Measurements from ENCODE around the gene ZCCHC13.
"Not testable (repeated sequence)": the region's sequence is repeated elsewhere in the genome, so short reads cannot be mapped to it uniquely, and the experiment has no call there.

Gene ZCCHC13

DNA sequence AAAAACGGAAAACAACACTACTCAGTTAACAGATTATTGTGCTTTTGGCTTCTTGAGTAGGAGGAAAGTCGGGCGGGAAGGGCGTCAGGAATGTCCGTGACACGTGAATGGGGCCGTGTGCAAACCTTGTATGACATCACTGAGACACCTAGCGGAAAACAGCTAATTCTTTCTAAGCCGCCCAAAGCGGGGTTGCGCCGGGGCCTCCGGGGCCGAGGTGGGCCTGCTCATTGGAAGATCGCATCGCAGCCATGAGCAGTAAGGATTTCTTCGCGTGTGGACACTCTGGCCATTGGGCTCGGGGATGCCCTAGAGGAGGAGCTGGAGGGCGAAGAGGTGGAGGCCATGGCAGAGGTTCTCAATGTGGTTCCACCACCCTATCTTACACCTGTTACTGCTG lies at the start of gene ZCCHC13:
TSS of gene ZCCHC13 (plus strand) at position 165 of the 400 bp plus-strand sequence. CDS start at position 252, 87 bp downstream.
- DNase-seq (ENCODE audit: low spot score) = no peak

DNA sequence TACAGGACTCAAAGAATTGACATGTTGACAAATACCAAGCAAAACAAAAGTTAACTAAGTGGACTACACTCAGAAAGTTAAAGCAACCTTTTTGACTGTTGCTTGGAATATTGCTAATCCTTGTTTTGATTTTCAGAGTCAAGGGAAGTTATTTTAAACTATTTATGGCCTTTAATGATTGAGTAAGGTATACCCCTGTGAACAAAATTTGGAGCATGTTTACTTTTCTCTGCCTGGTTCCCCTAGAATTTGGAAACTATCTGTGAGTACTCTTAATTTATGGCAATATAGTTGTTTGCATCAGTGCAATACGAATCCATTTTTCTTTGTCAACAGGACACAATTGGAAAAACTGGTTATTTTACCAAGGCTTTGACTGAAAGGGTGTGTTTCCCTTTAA lies 45.9 kb upstream of the ZCCHC13 start:
- not testable (repeated sequence) for DNase-seq (ENCODE audit: low spot score)

DNA sequence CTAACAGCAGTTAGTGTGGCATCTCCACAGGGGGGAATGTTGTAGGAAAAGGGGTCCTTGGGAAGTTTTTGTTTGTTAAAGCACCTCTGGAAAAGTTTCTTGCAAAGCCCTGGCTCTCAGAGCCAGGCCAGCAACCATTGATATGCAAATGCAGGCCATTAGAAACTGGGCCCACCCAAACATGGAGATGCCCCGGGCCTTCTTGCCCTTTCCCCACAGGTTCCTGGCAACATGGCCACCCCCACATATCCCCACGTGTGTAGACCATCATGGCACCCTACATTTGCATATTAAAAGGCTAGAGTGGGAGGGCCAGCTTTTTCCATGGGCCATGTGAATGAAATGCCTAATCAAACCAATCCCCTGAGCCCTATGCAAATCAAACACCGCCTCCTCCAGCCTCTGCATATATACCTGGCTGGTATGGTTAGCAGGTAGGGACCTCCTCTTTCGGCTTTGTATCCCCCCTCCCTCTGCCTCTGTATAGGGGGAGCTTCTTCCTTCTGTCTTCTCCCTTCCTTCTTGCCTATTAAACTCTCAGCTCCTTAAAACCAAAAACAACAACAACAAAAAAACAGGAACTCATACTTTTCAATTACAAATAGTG lies 44.0 kb upstream of the ZCCHC13 start:
- peak; percentile 8 for DNase-seq (ENCODE audit: low spot score)

DNA sequence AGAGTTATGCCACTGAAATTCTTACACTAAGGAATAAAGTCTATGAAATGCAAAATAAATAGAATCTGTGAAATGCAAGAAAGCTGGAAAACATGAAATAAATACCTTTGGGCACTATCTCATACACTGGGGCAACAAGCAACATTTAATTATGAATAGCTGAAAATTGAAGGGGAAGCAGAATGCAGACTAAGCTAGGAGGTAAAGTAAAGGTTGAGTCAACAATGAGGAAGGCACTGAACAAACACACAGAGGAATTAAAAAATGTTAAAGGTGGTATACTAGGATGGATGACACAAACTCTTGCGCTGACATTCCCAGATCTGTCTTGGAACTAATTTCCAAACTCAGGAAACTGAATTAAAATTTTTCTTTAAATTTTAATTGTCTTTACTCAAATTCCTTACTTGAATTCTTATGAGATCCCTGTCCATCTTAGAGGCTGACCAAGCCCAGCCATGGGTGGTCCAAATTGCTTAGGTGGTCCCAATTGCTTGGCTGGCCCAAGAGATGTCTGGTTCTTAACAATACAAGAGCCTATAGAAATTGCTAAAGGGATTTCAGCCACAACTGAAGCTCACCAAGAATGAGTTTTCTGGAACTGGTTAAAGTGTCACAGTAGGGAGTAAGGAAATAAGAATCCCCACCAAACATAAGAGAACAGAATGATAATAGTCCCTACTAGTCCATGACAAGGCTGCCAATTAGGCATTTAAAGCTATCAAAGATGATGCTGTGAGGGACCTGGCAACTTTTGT lies 41.3 kb upstream of the ZCCHC13 start:
- no peak for DNase-seq (ENCODE audit: low spot score)

DNA sequence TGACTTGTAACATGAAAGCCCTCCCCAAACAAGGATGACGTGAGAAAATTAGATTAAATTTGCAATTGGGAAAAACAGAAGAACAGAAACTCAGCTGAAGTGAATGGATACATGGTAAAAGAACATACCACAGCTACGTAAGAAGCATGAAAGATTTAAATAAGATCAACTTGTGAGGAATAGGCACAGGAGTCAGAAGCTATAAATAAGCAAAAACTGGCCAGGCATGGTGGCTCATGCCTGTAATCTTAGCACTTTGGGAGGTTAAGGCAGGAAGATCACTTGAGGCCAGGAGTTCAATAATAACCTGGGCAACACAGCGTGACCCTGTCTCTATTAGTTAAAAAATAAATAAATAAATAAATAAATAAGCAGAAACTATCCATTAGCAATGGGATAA lies 33.6 kb upstream of the ZCCHC13 start:
- no peak for DNase-seq (ENCODE audit: low spot score)

DNA sequence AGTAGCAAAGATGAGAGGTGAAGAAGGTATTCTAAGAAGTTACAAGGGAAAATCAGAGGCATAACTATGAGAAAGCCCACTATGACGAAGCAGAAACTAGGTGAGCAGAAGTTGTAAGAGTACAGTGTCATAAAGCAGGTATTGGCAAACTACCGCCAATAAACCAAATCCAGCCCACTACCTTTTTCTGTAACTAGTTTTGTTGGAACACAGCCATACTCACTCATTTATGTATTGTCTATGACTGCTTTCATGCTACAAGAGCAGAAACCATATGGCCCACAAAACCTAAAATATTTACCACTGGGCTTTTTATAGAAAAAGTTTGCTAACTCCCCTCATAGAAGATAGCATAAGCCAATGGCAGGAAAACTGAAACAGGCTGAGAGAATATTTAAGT lies 31.8 kb upstream of the ZCCHC13 start:
- DNase-seq (ENCODE audit: low spot score) = no peak

DNA sequence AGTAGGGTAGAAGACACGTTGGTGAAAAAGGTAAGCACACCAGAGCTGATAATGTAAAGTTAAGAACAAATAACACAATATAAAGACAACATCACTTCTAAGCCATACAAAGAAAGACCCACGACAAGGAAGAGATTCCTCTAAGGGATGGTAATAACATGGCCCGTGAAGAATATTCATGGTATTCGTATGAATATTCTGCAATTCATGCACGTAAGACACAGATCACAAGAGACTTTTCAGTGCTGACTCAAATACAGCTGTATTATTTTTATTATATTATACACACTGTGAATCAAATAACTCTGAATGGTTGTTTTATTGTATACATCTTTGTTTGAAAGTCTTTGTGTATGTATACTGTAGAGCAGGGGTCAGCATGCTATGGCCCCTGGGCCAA lies 29.5 kb upstream of the ZCCHC13 start:
- DNase-seq (ENCODE audit: low spot score) = no peak

DNA sequence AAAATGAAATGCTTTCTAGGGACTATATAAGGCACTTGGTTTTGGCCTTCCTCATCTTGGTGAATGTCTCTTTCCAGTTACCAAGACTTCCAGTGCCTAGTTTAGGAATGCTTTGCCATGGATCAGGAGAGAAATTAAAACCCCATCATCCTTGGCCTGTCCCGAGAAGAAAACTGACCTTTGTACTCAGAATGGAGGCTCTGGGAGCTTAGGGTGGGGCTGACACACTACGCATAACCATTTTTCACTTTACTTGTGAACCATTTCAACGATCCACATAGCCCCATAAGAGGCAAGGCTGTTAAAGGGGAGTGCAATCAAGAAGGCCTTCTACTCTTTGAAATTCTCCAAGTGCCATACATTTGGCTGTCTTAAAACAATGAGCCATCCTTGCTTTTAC lies 26.7 kb upstream of the ZCCHC13 start:
- DNase-seq (ENCODE audit: low spot score) = no peak

DNA sequence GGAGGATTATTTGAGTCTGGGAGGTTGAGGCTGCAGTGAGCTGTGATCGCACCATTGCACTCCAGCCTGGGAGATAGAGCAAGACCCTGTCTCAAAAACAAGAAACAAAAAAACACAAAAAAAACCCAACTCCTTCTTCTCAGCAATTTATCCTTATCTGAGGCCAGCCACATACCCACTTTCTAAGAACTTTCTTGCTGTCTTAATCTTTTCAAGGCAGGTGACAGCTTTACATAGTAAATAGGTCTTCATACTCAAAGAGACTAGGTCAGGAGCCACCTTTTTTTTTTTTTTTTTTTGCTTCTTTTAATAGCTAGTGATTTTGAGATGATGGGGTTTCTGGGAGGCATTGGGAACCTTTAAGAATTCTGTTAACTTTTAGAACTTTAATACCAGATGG lies 26.1 kb upstream of the ZCCHC13 start:
- no peak for DNase-seq (ENCODE audit: low spot score)

DNA sequence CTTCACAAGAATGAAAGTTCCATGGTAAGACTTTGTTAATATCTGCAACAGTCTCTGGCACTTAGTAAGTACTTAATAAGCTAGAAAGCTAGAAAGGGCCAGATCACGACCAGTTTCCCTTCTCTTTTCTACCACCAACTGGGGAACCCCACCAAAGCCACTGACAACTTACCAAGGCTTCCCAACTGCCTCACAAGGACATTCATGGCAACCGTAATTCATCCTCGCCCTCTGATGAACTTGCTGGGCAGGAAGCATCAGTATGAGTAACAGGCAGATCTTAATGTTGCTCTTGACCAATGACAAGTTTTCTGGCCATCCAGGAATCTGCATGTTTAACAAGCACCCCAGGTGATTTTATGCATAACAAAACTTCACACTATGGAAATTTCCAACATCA lies 23.2 kb upstream of the ZCCHC13 start:
- no peak for DNase-seq (ENCODE audit: low spot score)

DNA sequence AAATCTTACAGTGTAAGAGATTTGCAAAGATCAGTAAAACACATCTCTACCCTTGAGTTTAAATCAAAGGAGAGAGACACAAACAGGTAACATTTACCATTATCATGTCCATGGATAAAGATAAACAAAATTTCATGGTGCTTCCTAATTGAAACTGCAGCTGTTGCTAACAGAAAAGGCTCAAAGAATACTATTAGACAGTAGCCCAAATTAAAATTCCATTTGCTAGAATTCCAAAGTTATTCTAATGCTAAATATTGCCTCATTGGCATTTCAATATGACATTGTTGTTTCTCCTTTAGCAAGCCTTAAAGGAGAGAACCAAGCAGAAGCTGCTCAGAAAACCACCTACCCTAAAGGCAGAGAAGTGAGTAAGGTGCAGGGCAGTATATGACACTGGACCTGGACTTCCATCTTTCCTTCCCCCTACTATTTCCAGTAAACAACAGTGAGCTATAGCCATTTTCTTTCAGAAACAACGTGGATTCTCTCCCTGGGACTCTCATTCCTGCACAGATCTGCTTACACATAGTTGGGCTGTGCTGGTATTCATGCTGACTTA lies 19.5 kb upstream of the ZCCHC13 start:
- DNase-seq (ENCODE audit: low spot score) = no peak

DNA sequence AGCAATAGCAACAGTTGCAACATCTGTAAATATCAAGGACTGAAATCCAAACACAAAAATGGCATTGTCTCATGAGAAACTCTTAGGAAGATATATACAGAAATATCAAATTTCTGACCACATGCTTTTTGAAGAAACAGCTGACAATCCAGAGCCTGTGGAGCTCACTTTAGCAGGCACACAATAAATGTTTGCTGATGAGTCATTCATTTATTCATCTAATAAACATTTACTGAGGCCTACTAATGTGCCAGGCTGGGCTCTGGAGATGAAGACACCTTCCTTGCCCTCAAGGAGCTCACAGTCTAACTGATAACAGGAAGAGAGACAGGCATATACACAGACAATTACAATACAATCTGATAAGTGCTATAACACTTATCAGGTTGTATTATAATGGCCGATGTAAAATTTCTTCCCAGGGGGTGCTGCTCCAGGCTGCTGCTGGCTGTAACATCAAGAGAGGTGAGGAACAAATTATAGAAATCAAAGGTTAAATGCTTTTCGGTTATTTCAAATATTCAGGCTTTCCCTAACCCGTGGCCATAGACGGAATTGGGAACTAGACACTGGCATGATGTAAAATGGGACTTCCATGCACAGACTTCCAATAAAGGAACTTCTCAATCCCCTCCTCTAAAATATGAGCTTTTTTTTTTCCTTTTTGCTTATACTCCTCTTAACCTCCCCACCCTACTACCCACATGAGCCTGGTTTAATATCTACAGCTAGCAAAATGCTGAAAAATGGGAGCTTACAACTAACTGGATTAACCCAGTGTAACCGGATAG lies 16.8 kb upstream of the ZCCHC13 start:
- no peak for DNase-seq (ENCODE audit: low spot score)

DNA sequence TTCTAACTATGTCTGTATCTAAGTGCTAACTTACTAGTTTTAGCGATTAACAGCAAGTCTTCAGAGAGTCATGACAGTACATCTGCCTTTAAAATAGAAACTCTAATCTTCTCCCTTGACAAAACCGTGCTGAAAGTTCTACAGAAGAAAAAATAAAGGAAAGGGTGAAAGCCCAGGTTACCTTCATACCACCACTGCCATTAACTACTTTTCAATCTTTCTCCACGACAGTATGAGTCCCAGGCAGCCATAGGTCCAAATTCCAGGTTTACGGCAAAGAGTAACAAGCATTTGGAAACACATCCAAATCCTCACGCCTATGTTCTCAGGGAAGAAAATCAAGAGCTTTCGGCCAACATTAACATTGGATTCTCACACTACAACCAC lies 12.4 kb upstream of the ZCCHC13 start:
- DNase-seq (ENCODE audit: low spot score) = no peak

DNA sequence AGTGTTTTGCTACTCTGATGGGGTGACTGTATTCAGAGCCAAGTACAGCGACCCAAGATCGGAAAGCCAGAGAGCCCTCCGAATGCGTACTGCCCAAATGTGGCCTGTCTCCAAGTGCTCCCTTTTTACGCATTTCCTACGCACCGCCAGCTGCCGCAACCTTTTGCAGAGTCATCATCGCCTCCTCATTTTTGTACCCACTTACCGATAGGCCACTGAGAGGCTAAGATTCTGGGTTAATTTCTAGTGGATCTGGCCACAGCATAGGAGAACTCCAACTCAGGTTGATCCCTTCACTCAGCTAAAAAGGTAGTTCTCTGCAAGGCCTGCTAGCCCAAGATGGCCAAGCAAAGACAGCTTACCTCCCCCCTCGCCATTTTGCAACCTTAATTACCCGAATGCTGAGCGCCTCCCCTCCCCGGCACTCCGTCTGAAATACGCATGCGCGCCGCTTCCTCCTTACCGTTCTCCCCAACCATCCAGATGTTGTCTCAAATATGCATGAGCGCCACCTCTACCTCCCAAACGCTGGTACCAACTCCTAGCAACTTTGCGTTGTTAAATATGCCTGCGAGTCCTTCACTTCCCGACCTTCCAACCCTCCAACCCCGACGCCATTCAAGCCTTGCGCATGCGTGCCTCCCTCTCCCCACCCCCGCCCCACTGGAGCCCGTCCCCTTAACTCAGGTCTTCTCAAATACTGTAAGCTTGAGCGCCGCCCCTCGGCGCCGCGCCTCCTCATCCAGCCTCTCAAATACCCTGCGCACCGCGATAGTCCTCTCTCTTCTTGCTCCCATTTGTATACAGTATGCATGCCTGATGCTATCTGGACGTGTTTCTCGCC lies 11.8 kb upstream of the ZCCHC13 start:
- DNase-seq (ENCODE audit: low spot score) = peak; percentile 76

DNA sequence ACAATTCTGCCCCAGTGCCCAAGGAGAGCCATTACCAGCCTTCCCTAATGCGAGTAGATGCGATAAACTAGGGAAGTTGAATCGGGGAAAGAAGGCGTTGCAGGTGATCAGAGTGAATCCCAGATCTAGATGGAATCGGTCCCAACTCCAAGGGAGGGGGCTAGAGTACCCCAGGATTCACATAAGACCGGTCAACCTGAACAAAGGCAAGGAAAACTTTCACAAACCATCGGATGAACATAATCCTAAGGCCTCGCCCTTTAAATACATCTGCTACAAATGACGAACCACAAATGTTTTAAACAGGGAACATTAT lies 11.2 kb upstream of the ZCCHC13 start:
- no peak for DNase-seq (ENCODE audit: low spot score)

DNA sequence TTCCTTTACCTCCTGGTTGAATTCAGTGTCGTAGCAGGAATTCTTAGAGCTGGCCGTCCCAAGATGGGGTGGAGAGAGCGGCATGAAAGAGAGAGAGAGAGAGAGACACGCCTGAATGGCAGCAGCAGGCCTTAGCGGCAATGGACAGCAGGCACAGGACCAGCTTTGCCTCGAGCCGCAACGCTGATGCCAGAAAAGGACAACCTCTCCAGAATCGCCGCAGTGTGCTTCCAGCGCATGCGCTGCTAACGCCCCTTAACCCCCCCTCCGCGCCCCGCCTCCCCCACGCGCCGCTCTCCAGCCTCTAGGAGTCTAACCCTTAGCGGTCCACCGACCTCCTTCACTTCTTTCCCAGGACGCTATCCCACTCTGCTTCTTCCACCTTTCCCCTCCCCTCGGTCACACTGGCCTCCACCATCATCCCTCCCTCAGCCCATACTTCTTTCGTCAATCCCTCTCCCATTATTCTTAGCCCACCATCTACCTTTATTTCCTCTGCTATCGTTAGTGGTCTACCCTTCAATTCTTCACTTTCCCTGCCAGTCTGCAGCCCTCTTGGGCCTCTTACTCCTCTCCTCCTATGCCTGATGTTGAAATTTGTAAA lies 10.5 kb upstream of the ZCCHC13 start:
- peak; percentile 71 for DNase-seq (ENCODE audit: low spot score)

DNA sequence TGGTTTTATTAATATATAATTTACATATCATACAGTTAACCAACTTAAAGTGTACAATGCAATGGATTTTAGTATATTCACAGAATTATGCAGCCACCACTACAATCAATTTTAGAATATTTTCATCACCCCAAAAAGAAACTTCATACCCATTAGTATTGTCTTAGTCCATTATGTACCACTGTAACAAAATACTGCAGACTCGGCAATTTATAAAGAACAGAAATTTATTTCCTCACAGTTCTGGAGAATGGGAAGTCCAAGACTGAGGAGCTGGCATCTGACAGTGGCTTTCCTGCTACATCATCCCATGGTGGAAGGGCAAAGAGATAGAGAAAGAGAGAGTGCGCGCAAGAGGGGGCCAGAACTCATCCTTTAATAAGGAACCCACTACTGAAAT lies 8.9 kb upstream of the ZCCHC13 start:
- DNase-seq (ENCODE audit: low spot score) = no peak

DNA sequence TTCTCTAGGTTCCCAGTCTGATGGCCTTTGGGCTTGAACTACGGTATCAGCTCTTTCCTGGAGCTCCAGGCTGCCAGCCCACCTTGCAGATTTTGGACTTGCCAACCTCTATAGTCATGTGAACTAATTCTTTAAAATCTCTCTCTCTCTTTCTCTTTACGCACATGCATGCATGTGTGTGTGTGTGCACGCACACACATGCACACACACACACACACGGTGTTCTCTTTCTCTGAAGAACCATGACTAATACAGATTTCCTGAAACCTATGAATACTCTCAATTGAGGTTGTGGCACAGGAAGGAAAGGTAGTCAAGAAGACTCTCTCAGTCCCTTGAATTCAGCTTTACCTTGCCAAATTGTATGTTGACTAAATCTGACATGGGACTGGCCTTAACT lies 6.2 kb upstream of the ZCCHC13 start:
- DNase-seq (ENCODE audit: low spot score) = no peak

DNA sequence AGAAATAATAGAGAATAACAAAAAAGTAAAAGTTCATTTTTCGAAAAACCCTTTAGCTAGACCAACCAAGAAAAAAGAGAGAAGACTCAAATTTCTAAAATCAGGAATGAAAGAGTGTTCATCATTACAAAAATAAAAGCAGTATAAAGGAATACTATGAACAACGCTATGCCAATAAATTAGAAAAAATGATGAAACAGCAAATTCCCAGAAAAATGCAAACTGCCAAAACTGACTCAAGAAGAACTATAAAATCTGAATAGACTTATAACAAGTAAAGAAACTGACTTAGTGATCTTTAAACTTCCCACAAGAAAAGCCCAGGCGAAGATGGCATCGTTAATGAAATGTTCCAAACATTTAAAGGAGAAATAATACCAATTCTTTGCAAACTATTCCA lies 3.1 kb upstream of the ZCCHC13 start:
- no peak for DNase-seq (ENCODE audit: low spot score)

DNA sequence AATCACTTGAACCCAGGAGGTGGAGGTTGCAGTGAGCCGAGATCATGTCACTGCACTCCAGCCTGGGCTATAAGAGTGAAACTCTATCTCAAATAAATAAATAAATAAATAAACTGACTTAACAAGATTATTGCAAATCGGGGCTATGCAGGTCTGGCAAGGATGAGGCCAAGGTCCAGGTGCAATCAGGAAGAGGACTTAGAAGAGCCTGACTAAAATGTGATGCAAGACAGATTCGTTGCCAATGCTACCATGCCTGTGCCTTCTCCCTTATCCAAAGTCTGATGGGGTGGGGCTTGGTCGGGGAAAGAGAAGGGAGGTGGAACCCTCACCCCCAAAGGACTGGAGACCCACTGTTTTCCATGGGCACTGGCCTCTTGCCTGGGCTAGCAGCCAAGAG lies 14.7 kb downstream of the ZCCHC13 start:
- DNase-seq (ENCODE audit: low spot score) = no peak

DNA sequence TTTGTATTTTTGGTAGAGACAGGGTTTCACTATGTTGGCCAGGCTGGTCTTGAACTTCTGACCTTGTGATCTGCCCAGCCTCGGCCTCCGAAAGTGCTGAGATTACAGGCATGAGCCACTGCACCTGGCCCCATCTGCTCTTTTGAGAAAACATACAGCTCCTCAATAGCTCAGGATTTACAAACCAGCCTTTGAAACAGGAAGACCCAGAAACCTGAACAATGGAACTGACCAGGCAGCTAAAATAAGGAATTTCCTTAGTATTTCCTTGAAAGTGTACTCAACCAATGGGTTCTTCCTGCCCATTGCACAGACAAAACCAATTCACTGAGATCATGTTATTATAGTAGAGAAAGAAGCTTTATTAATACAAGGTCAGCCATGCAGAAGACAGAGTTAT lies 15.3 kb downstream of the ZCCHC13 start:
- not testable (repeated sequence) for DNase-seq (ENCODE audit: low spot score)

DNA sequence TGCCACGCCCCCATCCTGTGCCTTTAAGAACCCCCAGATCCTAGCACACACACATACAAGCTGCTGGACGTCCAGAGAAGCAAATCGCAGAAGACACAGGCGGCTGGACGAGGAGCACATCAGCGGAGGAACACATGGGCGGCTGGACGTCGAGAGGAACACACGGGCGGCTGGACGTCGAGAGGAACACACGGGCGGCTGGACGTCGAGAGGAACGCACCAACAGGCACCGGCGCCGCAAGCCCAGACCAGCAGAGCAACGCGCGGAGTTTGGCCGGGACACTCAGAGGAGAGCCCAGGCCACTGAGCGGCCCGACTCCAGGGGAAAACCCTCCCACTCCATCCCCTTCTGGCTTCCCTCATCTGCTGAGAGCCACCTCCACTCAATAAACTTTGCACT lies 17.2 kb downstream of the ZCCHC13 start:
- DNase-seq (ENCODE audit: low spot score) = no peak
